Activated T-cell treated with anti-CD3 and anti-CD28 coated beads, Interleukin-2, amount 50 U/mL, for 72 hours (primary cell): ENCODE results near the gene NRG2. TPM values are rescaled to one million over a fixed set of nuclear protein-coding genes. Genes with fewer than 3 reads are reported as not detected.

Source experiments
- ATAC-seq, 2 donors: fragments of 150-1000 bp; cut with Tn5 transposase; replicated peaks in 1 of 2; 2 replicates each; pipeline ENCODE4 v1.10.0; 2021; ENCODE audit warnings: moderate library complexity in 2 of 2, mild to moderate bottlenecking in 1 of 2
- DNase-seq, 2 donors: peaks; one replicate each; pipeline ENCODE4 v3.0.0; 2021 to 2022; ENCODE audit warnings: mixed read lengths in 1 of 2
- H3K27ac Mint-ChIP-seq: one replicate; pipeline ENCODE4 v1.8.0; 2022; ENCODE audit warnings: mild to moderate bottlenecking, moderate library complexity, mixed read lengths
- H3K27me3 Mint-ChIP-seq: one replicate; pipeline ENCODE4 v1.8.0; 2022; ENCODE audit warnings: low read depth, mixed read lengths
- H3K36me3 Mint-ChIP-seq, 2 donors: one replicate each; pipeline ENCODE4 v1.8.0; 2022; ENCODE audit warnings: mixed read lengths in 2 of 2, mild to moderate bottlenecking in 1 of 2; ENCODE audit not compliant: insufficient read depth in 2 of 2
- H3K4me1 Mint-ChIP-seq: one replicate; pipeline ENCODE4 v1.8.0; 2022; ENCODE audit warnings: low read depth, mixed read lengths
- H3K4me3 Mint-ChIP-seq, 2 donors: one replicate each; pipeline ENCODE4 v1.8.0; 2022; ENCODE audit warnings: mild to moderate bottlenecking in 2 of 2, mixed read lengths in 2 of 2, moderate library complexity in 2 of 2
- H3K9me3 Mint-ChIP-seq, 2 donors: one replicate each; pipeline ENCODE4 v1.8.0; 2022; ENCODE audit warnings: mixed read lengths in 2 of 2
- total RNA-seq, 2 donors: library from RNA; stranded (reverse); gene quantifications; one replicate each; pipeline ENCODE4 v1.2.3, GENCODE V29; 2022

Gene NRG2
- total RNA-seq, 2 donors from 2014 or later: 0.07 to 0.23 TPM

GRCh38 chr5:139797335-139797734, 245.8 kb downstream of the NRG2 start:
- DNase-seq (no peak), ATAC-seq (no peak)
- no peaks in the 10 kb centered on the region for H3K9me3 Mint-ChIP-seq
- H3K27me3 Mint-ChIP-seq: peaks cover 85% of the 10 kb centered on the region
- H3K4me1 Mint-ChIP-seq: no peaks in the 10 kb centered on the region
- H3K36me3 Mint-ChIP-seq: no peaks in the 10 kb centered on the region
- H3K27ac Mint-ChIP-seq: no peak overlapping the region
- H3K4me3 Mint-ChIP-seq: no peak overlapping the region

Other genes with a start within 250 kb of the NRG2 start
- not detected for gene PSD2, start 247.5 kb downstream of the NRG2 start, total RNA-seq
- 10 to 100 TPM; 11.9 to 14.2 TPM for gene PURA, start 70.8 kb upstream of the NRG2 start, total RNA-seq
- 1 to 10 TPM; 5.5 to 6.5 TPM for gene IGIP, start 82.6 kb upstream of the NRG2 start, total RNA-seq
- 10 to 100 TPM; 15.3 to 18.9 TPM for gene CYSTM1, start 131.9 kb upstream of the NRG2 start, total RNA-seq